DOHH2 (cell line): ENCODE data around the gene ZDHHC19.

ENCODE experiments used
- EZH2phosphoT487 ChIP-seq: fragments of 200-600 bp; sonication (generic); IDR thresholded peaks from 2 replicates; pipeline ENCODE4 v1.6.1; 2017; ENCODE audit warnings: borderline replicate concordance, mild to moderate bottlenecking, antibody characterized with exemption, low read length, moderate library complexity, mixed read lengths
- TF ChIP-seq, protein P1 (sequence below): fragments of 200-600 bp; sonication (generic); IDR thresholded peaks from one replicate; pipeline ENCODE4 v1.5.1; 2014; ENCODE audit warnings: antibody characterized with exemption, mild to moderate bottlenecking, low read depth, low read length; ENCODE audit not compliant: poor library complexity, severe bottlenecking

DNA sequence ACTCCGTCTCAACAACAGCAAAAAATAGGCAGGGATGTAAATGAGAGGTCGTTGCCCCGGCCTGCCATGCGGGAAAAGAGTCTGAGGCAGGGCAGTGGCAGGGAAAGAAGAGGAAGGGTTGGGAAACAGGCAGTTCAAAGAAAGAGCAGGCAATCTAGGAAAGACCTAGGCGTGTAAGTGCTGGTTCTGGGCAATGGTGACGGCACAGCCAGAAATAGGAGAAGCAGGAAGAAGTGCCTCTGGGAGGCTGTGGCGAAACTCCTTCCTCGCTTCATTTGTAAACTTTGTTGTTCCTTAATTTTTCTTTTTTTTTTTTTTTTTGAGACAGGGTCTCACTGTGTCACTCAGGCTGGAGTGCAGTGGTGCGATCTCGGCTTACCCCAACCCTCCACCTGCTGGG, 9.4 kb upstream of the ZDHHC19 start:
- no peak for TF ChIP-seq EZH2phosphoT487
- TF ChIP-seq, protein P1, sequence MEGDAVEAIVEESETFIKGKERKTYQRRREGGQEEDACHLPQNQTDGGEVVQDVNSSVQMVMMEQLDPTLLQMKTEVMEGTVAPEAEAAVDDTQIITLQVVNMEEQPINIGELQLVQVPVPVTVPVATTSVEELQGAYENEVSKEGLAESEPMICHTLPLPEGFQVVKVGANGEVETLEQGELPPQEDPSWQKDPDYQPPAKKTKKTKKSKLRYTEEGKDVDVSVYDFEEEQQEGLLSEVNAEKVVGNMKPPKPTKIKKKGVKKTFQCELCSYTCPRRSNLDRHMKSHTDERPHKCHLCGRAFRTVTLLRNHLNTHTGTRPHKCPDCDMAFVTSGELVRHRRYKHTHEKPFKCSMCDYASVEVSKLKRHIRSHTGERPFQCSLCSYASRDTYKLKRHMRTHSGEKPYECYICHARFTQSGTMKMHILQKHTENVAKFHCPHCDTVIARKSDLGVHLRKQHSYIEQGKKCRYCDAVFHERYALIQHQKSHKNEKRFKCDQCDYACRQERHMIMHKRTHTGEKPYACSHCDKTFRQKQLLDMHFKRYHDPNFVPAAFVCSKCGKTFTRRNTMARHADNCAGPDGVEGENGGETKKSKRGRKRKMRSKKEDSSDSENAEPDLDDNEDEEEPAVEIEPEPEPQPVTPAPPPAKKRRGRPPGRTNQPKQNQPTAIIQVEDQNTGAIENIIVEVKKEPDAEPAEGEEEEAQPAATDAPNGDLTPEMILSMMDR = no peak
